IPS-NIHi7 (cell line): ENCODE results near the gene YBX2.

Source experiments
- DNase-seq: peaks from one replicate; pipeline ENCODE4 v3.0.0; 2012; ENCODE audit warnings: mixed read lengths; ENCODE audit errors: extremely low spot score

The YBX2 gene

DNA sequence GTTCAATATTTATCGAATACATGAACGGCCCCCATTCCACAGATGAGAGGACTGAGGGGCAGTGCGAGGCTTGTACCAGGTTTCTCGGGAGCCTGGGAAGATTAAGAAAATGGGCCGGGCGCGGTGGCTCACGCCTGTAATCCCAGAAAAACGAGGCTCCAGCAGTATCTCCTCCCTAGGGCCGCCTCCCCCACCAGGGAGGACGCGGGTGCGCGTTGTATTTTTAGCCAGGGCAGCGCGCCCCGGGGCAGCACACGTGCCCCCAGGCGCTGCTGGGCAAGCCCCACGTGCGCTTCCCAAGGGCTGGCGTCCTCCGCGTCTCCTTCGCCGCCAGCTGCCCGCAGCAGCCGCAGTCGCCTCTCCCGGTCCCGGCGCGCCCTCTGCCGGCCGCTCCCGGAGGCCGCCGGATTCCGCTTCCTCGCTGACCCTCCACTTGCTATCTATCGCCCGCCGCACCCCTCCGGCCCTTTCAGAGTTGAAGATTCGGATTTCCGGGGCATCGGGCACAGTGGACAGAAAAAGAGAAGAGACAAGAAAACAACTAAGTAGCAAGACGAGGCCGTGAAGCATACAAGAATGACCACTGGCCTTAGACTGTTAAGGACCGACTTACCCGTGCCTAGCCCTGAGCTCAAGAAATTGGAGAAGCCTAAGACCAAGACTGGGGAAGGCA lies 1.9 kb upstream of the YBX2 start:
- peak; percentile 88 for DNase-seq

DNA sequence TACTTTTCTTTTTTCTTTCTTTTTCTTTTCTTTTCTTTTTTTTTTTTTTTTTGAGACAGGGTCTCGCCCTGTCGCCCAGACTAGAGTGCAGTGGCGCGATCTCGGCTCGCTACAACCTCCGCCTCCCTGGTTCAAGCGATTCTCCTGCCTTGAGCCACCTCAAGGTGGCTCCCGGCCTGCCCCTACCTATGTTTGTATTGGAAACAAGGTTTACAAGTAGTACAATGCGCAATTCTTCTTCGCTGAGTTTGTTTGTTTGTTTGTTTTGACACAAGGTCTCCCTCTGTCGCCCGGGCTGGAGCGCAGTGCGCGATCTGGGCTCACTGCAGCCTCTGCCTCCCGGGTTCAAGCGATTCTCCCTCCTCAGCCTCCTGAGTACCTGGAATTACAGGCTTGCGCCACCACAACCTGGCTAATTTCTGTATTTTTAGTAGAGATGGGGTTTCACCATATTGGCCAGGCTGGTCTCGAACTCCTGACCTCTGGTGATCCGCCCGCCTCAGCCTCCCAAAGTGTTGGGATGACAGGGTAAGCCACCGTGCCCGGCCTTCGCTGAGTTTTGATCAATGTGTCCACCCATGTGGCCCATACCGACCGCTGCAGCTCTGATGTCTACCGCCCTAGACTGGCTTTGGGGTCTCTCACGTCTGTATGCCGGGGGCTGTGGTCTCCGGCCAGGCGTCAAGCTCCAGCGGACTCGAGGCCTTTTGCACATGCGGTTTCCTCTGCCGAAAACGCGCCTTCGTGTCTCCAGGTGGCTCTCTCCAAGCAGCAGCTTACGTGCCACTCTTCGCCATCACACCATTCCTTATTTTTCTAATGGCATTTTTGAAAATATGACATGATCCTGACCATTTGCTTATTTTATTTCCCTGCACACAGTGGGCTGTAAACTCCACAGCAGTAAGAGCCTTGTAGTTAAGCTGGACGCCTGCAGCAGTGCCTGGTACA lies 1.1 kb upstream of the YBX2 start:
- no peak for DNase-seq

DNA sequence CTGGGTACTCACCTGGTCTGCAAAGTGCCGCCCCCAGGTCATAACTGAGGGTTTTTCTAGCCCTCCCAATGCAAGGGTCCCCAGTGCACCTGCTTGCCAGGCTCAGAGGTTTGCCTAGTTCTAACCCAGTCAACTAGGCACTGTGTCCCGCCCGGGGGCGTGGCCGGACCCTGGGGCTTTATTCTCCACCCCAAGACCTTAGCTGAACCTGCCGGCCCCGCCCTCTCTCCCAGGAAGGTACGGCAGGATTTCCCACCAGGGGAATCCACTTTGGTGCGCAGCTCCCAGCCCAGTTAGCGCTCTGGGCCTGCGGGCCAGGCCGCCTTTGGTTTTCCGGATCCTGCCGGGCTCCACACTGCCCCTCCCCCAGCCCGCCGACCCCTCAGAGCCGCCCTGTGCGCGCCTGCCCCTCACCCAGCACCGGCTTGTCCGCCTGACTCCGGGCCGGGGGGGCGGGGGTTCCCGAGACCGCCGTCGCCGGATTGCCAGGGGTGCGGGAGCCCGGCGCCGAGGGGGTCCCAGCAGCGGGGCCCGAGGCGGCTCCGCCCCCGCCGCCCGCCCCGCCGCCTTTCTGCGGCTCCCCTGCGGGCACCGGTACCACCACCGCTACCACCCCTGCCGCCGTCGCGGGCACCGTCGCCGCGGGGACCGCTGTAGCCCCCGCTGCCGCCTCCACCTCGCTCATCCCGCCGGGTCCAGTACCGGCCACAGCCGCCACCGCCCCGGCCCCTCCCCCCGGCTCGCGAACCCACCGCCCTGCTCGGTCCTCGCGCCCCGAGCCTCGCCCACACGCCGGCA lies 424 bp downstream of the YBX2 start:
- peak; percentile 74 for DNase-seq

DNA sequence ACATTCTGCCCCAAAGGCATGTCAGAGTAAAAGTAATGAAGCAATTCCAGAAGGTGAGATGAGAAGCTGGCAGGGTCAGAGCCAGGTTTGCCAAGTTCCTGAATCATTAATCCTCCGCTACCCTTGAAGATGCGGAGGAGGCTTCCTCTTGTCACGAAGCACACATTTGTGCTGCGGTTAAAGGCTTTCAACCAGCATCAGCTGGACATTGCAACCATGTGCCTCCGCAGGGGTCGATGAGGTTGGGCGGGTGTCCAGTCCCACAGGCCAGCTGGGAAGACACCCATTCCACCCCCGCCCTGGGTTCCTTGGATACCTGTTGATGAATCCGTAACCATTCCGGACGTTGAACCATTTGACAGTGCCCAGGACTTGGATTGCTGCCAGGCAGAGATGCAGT lies 1.3 kb downstream of the YBX2 start:
- no peak for DNase-seq

DNA sequence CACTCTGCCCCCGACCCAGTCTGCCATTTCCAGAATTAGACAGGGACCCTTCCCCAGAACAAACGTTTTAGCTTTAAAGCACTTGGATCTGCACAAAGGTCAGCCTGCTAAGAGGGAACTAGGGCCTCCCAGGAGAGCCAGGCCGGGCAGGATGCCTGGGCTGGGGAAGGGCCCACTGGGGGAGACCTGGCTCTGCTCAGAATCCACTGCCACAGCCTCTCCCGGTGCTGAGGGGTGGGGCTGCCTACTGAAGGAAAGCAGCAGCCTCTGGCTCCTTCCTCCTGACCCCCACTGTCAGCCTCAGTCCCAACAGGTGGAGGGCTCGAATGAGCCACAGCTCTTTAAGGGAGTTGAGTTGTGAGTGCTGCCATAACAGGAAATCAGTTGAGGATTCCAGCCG lies 1.7 kb downstream of the YBX2 start:
- no peak for DNase-seq

DNA sequence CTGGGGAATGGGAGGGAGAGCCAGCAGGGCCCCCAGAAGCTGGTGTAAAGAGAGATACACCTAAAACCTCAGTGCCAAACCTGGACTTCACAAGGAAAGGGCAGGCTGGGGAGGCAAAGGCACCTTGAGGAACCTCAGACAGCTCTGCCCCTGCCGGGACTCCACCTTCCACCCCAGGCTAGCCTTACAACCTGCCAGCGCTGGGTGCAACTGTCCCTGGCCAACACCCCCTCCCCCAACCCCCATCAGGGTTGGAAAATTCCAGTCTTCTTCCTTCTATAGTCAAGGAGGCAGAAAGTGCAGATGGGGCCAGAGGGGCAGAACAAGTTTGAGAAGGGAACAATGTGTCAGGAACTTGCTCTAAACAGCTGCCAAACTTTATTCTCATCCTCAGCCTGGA lies 2.2 kb downstream of the YBX2 start:
- no peak for DNase-seq

DNA sequence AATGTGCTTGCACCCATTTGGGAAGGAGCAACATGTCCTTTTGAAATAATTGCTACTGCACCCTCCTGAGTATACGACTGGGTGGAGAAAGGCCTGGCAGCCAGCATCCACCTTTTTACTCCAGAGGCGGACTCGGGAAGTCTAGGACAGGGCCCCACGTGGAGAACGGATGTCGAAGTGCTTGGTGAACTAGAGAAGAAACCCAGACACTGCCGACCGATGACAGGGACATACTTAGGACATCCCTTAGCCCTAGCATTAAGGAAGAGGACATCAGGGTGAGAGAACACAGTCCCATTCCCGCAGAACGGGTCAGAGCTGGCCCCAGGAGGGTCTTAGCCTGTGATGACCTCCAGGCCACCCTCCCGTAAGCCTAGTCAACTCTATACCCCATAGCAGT lies 3.8 kb downstream of the YBX2 start:
- DNase-seq: no peak

DNA sequence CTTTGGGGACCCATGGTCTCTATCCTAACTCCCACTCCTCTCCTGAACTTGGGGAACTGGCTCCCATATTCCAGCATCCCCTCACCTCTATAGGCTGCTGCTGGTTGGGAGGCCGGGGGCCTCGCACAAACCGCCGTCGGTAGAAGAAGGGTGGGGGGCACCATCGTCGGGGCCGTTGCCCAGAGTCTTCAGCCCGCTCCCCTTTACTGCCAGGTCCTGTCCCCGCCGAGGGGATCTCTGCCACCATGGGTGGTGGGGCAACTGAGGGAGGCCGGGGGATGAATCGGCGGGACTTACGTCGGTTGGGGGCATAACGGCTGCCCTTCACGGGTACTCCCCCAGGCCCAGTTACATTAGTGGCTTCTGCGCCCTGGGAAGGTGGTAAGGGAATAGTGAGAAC lies 4.3 kb downstream of the YBX2 start:
- DNase-seq: no peak

DNA sequence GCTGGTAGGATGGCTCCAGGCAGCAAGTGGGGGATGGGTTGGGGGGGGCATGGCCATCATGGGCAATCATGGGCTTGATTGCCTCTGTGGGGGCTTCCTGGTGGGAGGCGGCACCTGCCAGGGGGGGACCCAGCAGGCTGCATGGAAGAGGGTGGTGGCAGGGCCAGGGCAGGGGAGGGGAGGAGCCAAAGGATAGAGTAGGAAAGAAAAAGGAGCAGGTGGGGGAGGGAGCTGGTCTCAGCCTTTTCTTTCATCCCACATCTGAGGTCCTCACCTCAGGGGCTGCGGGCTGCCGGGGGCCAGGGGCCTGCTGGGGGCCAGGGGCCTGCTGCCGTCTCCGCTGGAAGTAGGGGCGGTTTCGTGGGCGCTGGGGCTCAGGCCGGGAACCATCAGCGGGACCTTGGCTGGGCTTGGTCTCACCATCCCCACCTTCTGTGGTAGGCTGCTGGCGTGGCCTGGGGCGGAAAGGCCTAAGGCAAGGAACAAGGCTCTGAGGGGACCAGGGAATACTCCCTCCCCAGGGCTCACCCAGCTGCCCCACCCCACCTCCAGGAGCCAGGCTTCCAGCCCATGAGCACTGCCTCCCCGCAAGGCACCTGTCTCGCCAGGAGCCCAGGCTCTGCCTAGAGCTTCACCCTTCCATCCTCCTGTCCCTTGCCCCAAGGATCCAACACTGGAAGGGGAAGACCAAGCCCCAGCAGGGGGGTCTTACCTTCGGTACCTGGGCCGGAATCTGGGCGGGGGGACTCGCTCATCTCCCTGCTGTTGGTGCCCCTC lies 5.0 kb downstream of the YBX2 start:
- DNase-seq: no peak

DNA sequence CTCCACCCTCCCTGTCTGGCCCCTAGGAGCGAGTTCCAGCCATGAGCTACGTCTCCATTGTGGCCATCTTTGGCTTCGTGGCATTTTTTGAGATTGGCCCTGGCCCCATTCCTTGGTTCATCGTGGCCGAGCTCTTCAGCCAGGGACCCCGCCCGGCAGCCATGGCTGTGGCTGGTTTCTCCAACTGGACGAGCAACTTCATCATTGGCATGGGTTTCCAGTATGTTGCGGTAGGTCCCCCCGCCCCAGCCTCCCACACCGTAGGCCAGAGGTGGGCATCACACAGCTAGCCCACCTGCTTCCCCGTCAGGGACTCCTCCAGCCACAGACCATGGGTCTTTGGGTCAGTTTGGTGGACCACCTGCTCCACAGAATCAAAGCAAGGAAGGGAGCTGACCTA lies 8.8 kb downstream of the YBX2 start:
- no peak for DNase-seq

DNA sequence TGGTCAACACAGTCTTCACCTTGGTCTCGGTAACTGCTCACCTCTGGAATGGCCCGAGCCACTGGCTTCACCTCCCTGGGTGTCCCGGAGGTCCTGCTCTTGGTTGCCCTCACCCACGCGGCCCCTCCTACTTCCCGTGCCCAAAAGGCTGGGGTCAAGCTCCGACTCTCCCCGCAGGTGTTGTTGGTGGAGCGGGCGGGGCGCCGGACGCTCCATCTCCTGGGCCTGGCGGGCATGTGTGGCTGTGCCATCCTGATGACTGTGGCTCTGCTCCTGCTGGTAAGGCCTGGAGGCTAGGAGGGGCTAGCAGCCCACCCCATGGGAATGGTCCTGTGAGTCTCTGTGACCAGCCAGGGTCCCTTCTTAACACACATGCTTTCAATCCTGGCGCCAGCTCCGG lies 9.5 kb downstream of the YBX2 start:
- no peak for DNase-seq

DNA sequence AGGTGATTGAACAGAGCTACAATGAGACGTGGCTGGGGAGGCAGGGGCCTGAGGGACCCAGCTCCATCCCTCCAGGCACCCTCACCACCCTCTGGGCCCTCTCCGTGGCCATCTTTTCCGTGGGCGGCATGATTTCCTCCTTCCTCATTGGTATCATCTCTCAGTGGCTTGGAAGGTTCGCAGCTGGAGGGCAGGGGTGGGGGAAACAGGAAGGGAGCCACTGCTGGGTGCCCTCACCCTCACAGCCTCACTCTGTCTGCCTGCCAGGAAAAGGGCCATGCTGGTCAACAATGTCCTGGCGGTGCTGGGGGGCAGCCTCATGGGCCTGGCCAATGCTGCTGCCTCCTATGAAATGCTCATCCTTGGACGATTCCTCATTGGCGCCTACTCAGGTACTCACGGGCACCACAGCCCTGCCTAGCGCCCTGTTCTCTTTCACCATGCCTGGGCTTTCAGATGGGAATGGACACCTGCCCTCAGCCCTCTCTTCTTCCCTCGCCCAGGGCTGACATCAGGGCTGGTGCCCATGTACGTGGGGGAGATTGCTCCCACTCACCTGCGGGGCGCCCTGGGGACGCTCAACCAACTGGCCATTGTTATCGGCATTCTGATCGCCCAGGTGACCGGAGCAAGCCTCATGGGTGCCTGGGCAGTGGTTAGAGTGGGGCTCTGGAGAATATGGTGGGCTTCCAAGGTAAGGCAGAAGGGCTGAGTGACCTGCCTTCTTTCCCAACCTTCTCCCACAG lies 10.8 kb downstream of the YBX2 start:
- no peak for DNase-seq

DNA sequence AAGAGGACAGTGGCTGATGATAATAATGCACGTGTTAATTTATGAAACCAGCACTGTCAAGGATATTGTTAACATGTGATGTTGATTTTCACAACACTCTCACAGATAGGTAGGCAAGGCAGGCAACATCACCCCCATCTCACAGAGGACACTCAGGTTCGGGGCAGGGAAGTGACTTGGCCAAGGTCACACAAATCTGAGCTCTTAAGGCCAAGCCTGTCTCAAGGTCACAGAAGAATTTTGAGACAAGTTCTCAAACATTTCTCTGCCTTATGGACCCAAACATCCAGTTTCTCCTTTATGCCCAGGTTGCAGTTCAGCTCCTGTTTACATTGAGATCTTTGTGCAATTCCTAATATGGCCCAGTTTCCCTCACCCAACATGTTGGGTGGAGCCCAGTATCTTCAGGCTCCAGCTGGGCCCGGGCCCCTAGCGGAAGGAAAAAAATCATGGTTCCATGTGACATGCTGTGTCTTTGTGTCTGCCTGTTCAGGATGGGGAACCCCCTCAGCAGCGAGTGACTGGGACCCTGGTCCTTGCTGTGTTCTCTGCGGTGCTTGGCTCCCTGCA lies 11.6 kb downstream of the YBX2 start:
- no peak for DNase-seq

DNA sequence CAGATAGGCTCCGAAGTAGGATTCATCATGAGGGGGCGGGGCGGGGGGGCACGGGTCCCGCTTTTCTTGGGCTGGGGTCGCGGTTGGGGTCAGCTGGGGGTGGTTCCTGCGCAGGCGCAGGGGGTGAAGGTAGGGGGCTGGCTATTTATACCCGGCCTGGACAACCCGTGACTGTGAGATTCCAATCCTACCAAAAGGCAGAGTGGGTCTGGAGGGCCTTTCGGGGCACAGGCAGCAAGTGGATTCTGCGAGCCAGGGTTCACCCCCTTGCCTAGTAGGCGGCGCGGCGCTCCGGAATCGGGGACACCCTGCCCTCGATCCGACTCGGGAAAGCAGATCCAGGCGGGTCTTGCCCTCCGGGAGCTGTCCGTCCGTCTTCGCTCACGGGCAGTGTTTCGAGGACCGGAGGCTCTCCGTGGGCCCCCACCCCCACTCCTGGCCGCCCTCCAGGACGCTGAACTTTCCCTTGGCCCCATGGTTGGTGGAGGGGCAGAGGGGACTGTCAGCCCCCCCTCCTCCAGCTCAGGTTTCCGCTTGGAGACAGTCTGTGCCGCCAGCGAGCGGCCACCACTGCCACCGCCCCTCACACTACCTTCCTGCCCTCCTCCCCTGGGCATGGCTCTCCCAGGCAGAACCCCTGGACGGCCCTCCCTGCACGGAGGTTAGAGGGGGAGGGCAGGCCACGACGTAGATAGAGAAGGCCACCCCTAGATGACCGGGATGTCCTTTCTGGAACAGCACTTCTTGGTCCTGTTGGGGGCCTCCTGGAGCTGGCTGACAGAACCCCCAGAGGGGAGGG lies 12.3 kb downstream of the YBX2 start:
- DNase-seq: peak; percentile 17

DNA sequence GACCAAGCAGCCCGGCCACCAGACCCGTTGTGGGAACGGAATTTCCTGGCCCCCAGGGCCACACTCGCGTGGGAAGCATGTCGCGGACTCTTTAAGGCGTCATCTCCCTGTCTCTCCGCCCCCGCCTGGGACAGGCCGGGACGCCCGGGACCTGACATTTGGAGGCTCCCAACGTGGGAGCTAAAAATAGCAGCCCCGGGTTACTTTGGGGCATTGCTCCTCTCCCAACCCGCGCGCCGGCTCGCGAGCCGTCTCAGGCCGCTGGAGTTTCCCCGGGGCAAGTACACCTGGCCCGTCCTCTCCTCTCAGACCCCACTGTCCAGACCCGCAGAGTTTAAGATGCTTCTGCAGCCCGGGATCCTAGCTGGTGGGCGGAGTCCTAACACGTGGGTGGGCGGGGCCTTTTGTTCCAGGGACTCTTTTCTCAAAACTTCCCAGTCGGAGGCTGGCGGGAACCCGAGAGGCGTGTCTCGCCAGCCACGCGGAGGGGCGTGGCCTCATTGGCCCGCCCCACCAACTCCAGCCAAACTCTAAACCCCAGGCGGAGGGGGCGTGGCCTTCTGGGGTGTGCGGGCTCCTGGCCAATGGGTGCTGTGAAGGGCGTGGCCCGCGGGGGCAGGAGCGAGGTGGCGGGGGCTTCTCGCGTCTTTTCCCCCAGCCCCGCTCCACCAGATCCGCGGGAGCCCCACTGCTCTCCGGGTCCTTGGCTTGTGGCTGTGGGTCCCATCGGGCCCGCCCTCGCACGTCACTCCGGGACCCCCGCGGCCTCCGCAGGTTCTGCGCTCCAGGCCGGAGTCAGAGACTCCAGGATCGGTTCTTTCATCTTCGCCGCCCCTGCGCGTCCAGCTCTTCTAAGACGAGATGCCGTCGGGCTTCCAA lies 13.1 kb downstream of the YBX2 start, which contains the start of gene SLC2A4:
Gene SLC2A4, plus strand, starts transcription at position 645 of the 879 bp plus-strand sequence. Its CDS starts 217 bp downstream, at position 862.
- peak; percentile 99 for DNase-seq

DNA sequence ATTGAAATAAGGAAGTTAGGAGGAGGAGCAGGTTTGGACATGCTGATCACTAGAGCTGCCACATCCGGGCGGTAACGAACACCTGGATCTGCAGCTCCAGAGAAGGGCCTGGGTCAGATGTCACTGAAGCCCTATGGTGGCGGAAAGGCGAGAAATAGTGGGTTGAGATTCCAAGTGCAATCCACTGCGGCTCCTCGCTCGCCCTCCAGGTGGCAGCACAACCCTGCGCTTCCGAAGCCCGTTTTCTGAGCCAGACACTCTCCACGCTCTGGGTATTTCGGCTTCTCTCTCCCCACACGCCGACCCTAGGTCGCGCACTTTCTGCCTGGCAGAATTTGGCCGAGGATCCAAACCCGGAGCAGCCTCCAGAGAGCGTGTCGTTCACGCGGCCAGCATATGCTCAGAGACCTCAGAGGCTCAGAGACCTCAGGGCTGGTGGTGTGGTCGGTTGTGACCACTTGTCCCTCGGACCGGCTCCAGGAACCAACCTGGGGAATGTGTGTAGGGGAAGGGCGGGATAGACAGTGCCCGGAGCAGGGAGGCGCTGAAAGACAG lies 13.8 kb downstream of the YBX2 start:
- peak; percentile 91 for DNase-seq

DNA sequence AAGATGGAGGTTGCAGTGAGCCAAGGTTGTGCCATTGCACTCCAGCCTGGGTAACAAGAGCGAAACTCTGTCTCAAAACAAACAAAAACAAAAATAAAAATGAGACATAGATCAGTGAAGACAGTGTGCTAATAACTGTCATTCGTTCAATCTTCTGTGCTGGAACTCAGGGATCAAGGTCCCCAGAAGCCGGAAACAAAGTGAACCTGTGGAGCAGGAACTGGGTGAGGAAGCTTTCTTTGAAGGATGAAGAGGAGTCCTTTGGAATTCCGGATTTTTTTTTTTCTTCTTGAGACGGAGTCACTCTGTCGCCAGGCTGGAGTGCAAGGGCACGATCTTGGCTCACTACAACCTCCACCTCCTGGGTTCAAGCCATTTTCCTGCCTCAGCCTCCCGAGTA lies 15.0 kb downstream of the YBX2 start:
- no peak for DNase-seq

DNA sequence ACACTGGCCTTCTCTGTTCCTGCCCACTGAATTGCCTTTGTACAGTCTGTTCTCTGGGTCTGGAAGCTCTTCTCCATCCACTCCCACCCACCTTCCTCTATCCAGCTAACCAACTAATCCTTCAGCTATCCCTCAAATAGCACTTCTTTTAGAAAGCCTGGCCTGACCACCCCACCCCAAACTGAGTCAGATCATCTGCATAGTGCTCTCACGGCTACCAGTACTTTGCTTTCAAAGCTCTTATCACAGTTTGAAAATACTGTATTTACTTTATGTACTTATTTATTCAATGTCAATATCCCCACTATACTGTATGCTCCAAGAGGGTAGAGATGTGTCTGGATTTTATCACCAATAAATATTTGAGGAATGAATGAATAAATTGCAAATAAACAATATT lies 27.7 kb downstream of the YBX2 start:
- no peak for DNase-seq

DNA sequence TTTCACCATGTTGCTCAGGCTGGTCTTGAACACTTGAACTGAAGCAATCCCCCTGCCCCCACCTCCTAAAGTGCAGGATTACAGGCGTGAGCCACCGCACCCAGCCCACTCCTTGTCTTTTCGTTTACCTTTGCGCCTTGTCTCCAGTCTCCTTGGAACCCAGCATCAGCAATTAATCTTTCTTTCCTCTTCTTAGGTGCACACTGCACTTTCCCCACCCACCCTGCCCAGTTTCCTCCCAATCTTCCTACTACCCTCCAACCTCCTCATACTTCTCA lies 30.7 kb downstream of the YBX2 start:
- no peak for DNase-seq
